GM18502 (cell line): ENCODE results near the gene CGREF1.
A peak's percentile ranks its signal among the peaks of the same experiment; 100 is the strongest.

ENCODE experiments used
- ATAC-seq: cut with Tn5 transposase; IDR thresholded peaks from one replicate; pipeline ENCODE4 v1.9.1; 2021; ENCODE audit warnings: mild to moderate bottlenecking; ENCODE audit not compliant: unreplicated experiment, poor library complexity

The CGREF1 gene

GRCh38 chr2:27118525-27119329, at the start of gene CGREF1:
TSS of gene CGREF1 (minus strand) at chr2:27119128. CDS start at chr2:27104366, 14,762 bp downstream.
- no peak for ATAC-seq

GRCh38 chr2:27164960-27165763, 46.2 kb upstream of the CGREF1 start:
- peak; percentile 61 for ATAC-seq

- no peak for ATAC-seq
These were observed 43.5 kb upstream of the CGREF1 start for GRCh38 chr2:27162151-27163121.

GRCh38 chr2:27160191-27160590, 41.3 kb upstream of the CGREF1 start:
- ATAC-seq, result no peak

- no peak for ATAC-seq
These were observed 40.3 kb upstream of the CGREF1 start for GRCh38 chr2:27159271-27159670.

GRCh38 chr2:27158468-27158867, 39.5 kb upstream of the CGREF1 start:
- no peak for ATAC-seq

- ATAC-seq, result no peak
These were observed 36.2 kb upstream of the CGREF1 start for GRCh38 chr2:27155069-27155520.

GRCh38 chr2:27154488-27154887, 35.6 kb upstream of the CGREF1 start:
- no peak for ATAC-seq

- no peak for ATAC-seq
These were observed 34.0 kb upstream of the CGREF1 start for GRCh38 chr2:27152796-27153464.

- no peak for ATAC-seq
These were observed 33.3 kb upstream of the CGREF1 start for GRCh38 chr2:27152102-27152795.

- no peak for ATAC-seq
These were observed 31.8 kb upstream of the CGREF1 start for GRCh38 chr2:27150639-27151230.

GRCh38 chr2:27149570-27150405, 30.9 kb upstream of the CGREF1 start:
- no peak for ATAC-seq

GRCh38 chr2:27148801-27149439, 30.0 kb upstream of the CGREF1 start, which contains the start of gene TCF23:
TSS of gene TCF23 (plus strand) at chr2:27149004. CDS start at chr2:27149134, 130 bp downstream.
- no peak for ATAC-seq

GRCh38 chr2:27147935-27148334, 29.0 kb upstream of the CGREF1 start:
- no peak for ATAC-seq

- no peak for ATAC-seq
These were observed 26.8 kb upstream of the CGREF1 start for GRCh38 chr2:27145682-27146081.

GRCh38 chr2:27143285-27143684, 24.4 kb upstream of the CGREF1 start:
- ATAC-seq, result no peak

GRCh38 chr2:27139310-27139709, 20.4 kb upstream of the CGREF1 start, which contains the start of gene PRR30:
TSS of gene PRR30 (minus strand) at chr2:27139410. CDS start at chr2:27138329, 1,081 bp downstream.
- ATAC-seq, result no peak
